Measurements from ENCODE around the gene CENPX.

Gene CENPX

GRCh38 chr17:82058855-82059249 lies 36.2 kb upstream of the CENPX start:
- TF ChIP-seq EGR1 (IDR thresholded peaks at IDR 0.05) (no peak), ZBTB7A (IDR thresholded peaks at IDR 0.05; ENCODE audit: low read depth) (no peak), RAD21 (IDR thresholded peaks at IDR 0.05; ENCODE audit: low read depth) (no peak), TAF1 (IDR thresholded peaks at IDR 0.05; ENCODE audit: low read depth) (no peak), NFIC (IDR thresholded peaks at IDR 0.05) (no peak), TCF12 (IDR thresholded peaks at IDR 0.05; ENCODE audit: low read depth) (no peak), TEAD4 (IDR thresholded peaks at IDR 0.05) (no peak), FOXM1 (IDR thresholded peaks at IDR 0.05; ENCODE audit: borderline replicate concordance, low read depth) (no peak), YY1 (IDR thresholded peaks at IDR 0.05; ENCODE audit: low read depth) (no peak), EP300 (IDR thresholded peaks at IDR 0.05; ENCODE audit: borderline replicate concordance) (no peak)
- TF ChIP-seq, protein P1, sequence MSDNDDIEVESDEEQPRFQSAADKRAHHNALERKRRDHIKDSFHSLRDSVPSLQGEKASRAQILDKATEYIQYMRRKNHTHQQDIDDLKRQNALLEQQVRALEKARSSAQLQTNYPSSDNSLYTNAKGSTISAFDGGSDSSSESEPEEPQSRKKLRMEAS (IDR thresholded peaks at IDR 0.05) = no peak

DNA sequence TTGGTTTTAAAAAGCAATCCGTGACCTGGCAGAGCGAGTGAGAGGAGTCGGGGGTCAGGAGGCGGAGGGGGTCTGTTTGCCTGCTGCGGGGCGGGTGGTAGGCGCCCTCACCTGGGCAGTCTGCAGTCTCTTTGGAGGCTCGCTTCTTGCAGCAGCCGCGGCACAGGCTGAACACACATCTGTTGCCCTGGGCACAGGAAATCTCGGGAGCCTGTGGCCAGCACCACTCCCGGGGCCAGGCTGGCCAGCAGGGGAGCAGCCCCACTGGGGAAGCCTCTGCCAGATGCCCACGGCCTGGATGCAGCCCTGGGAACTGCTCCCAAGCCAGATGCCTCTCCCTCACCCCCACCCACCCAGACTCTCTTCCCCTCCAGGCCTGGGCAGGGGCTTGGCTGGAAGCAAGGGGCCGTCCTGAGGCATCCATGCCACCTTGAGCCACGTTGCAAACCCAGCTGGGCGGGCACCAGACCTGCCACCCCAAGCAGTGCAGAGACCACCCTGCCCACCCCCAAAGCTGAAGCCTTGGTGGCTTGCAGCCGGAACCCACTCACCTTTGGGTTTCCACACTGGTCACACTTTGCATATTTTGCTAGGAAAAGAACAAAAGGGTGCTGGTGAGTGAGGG lies 35.7 kb upstream of the CENPX start:
- TF ChIP-seq CEBPB (IDR thresholded peaks at IDR 0.05) (no peak), ZBTB7A (IDR thresholded peaks at IDR 0.05; ENCODE audit: low read depth) (no peak), REST (IDR thresholded peaks at IDR 0.05; ENCODE audit: low read depth) (no peak), EP300 (IDR thresholded peaks at IDR 0.05; ENCODE audit: borderline replicate concordance) (no peak), TCF12 (IDR thresholded peaks at IDR 0.05; ENCODE audit: low read depth) (no peak), CREB1 (IDR thresholded peaks at IDR 0.05; ENCODE audit: low read depth) (no peak), FOXM1 (IDR thresholded peaks at IDR 0.05; ENCODE audit: borderline replicate concordance, low read depth) (no peak), YY1 (IDR thresholded peaks at IDR 0.05; ENCODE audit: low read depth) (no peak), EGR1 (IDR thresholded peaks at IDR 0.05) (no peak), NFIC (IDR thresholded peaks at IDR 0.05) (no peak), TAF1 (IDR thresholded peaks at IDR 0.05; ENCODE audit: low read depth) (no peak), RAD21 (IDR thresholded peaks at IDR 0.05; ENCODE audit: low read depth) (no peak), TEAD4 (IDR thresholded peaks at IDR 0.05) (no peak)
- TF ChIP-seq, protein P2, sequence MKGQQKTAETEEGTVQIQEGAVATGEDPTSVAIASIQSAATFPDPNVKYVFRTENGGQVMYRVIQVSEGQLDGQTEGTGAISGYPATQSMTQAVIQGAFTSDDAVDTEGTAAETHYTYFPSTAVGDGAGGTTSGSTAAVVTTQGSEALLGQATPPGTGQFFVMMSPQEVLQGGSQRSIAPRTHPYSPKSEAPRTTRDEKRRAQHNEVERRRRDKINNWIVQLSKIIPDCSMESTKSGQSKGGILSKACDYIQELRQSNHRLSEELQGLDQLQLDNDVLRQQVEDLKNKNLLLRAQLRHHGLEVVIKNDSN (IDR thresholded peaks at IDR 0.05) = no peak
- TF ChIP-seq, protein P1 (IDR thresholded peaks at IDR 0.05) = no peak

DNA sequence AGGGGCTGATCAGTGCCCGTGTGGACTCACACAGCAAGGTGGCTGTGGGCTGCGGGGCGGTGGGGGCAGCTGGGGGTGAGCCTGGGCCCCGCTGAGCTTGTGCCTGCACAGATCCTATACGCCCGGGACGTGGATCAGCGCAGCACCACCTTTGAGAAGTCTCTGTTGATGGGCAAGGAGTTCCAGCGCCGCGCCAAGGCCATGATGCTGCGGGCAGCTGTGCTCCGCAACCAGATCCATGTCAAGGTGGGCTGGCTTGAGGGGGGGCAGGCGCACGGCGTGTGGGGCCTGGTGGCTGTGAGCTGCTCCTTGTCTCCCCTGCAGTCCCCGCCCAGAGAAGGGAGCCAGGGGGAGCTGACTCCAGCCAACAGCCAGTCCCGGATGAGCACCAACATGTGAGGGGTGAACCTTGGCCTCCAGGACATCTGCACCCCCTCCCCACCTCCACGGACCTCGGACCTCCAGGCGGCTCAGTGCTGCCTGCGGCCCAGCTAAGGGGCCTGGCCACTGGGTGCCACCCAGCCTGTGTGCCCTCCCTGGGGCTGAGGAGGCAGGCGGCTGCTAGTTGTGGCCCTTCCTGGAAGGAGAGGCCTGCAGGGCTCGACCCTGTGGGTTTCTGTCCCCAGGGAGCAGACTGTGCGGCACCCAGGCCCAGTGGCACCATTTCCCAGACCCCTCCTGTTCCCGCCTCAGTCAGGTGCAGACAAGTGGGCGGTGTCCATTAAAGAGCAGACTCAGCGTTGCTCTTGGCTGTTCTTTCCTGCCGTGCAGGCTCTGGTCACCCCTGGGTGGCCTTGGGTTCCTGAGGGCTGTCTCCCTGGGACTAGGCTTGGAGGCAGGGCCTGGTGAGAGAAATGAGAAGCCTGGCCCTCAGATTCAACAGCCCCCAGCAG lies 34.3 kb upstream of the CENPX start:
- TF ChIP-seq, protein P1 (IDR thresholded peaks at IDR 0.05) = no peak
- TF ChIP-seq TCF12 (IDR thresholded peaks at IDR 0.05; ENCODE audit: low read depth) (no peak), REST (IDR thresholded peaks at IDR 0.05; ENCODE audit: low read depth) (no peak), RAD21 (IDR thresholded peaks at IDR 0.05; ENCODE audit: low read depth) (no peak), EGR1 (IDR thresholded peaks at IDR 0.05) (no peak), CEBPB (IDR thresholded peaks at IDR 0.05) (no peak), TAF1 (IDR thresholded peaks at IDR 0.05; ENCODE audit: low read depth) (no peak), FOXM1 (IDR thresholded peaks at IDR 0.05; ENCODE audit: borderline replicate concordance, low read depth) (no peak), TEAD4 (IDR thresholded peaks at IDR 0.05) (no peak), YY1 (IDR thresholded peaks at IDR 0.05; ENCODE audit: low read depth) (no peak), EP300 (IDR thresholded peaks at IDR 0.05; ENCODE audit: borderline replicate concordance) (no peak), CREB1 (IDR thresholded peaks at IDR 0.05; ENCODE audit: low read depth) (no peak)
- TF ChIP-seq, protein P2 (IDR thresholded peaks at IDR 0.05) = no peak

- TF ChIP-seq, protein P1 (IDR thresholded peaks at IDR 0.05) = no peak
- no peak for TF ChIP-seq TAF1 (IDR thresholded peaks at IDR 0.05; ENCODE audit: low read depth)
- no peak for TF ChIP-seq YY1 (IDR thresholded peaks at IDR 0.05; ENCODE audit: low read depth)
Measured at GRCh38 chr17:82055965-82056728, 33.5 kb upstream of the CENPX start.
